ENCODE measurements around the gene GFOD1. TPM values are rescaled to one million over a fixed set of nuclear protein-coding genes. Genes with fewer than 3 reads are reported as not detected.

Gene GFOD1
- total and polyA plus RNA-seq, 2 of the 4 experiments (the other 2 are of a cell fraction): 1.8 to 3.4 TPM

DNA sequence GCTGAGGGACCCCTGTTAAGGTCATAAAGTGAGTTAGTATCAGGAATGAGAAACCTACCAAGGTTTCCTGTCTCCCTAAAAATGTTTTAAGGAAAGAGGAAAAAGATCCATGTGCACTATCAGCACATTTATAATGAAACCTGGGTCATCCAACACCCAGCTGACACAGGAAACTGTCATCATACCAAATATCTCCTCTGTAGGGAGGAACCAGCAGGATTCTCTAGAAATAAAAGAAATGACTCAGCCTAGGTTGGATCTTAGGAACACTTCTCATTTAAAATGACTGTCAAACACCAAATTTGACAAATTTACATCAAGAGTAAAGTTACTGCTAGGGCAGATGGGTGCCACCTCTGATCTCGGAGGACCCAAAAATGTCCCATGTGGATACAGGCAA is 21.7 kb downstream of the GFOD1 start:
- ATAC-seq (ENCODE audit: low read depth): no peak
- no peak overlapping the region for H3K27ac ChIP-seq (ENCODE audit: insufficient read depth, low read length)
- intact Hi-C loops (cut with micrococcal nuclease): no loop called here

More for the DNA sequence above, 21.7 kb downstream of the GFOD1 start:
- BruUV-seq (replicated peaks): no TSS peak
- Histone ChIP-seq H2AK9ac (replicated peaks; ENCODE audit: low read depth, low read length, poor library complexity) (no peak overlapping the region), H2AK5ac (ENCODE audit: low read depth, low read length) (no peak overlapping the region), H2BK15ac (ENCODE audit: low read depth, low read length) (no peak overlapping the region), H3K27me3 (ENCODE audit: control insufficient read depth, insufficient read depth, low read length) (no peaks in the 10 kb centered on the region), H3K4me1 (ENCODE audit: control insufficient read depth, insufficient read depth, low read length) (peaks cover 16% of the 10 kb centered on the region), H3K4me2 (ENCODE audit: low read depth, low read length) (no peak overlapping the region), H3K23ac (ENCODE audit: low read depth, low read length) (no peak overlapping the region), H4K91ac (ENCODE audit: insufficient read depth, low read depth, low read length) (no peak overlapping the region), H2BK120ac (ENCODE audit: low read depth, low read length) (no peak overlapping the region), H4K20me1 (ENCODE audit: insufficient read depth, low read length) (0 out of 2 replicates have a peak, but pooled peaks cover 4% of the 10 kb centered on the region), H3K4ac (ENCODE audit: low read depth, low read length) (no peak overlapping the region), H4K5ac (ENCODE audit: low read depth, low read length) (no peak overlapping the region), H2BK20ac (ENCODE audit: low read depth, low read length) (no peak overlapping the region), H3K9me1 (ENCODE audit: insufficient read depth, low read length) (peaks cover 21% of the 10 kb centered on the region), H3K9ac (ENCODE audit: low read depth, low read length) (no peak overlapping the region), H3K14ac (replicated peaks; ENCODE audit: low read depth, low read length) (no peak overlapping the region), H3K18ac (ENCODE audit: low read depth, low read length) (no peak overlapping the region), H3K4me3 (ENCODE audit: insufficient read depth, low read depth, low read length) (no peak overlapping the region), H3K9me3 (ENCODE audit: control insufficient read depth, insufficient read depth, low read length) (peaks cover 4% of the 10 kb centered on the region), H3K36me3 (ENCODE audit: control insufficient read depth, insufficient read depth, low read length) (no peaks in the 10 kb centered on the region), H3K79me1 (ENCODE audit: low read depth in 1 of 2, low read length in 2 of 2) (peaks cover 0 to 43% of the 10 kb centered on the region in 2 experiments; a peak in 1 of 4 replicates), H2AFZ (replicated peaks; ENCODE audit: low read length, poor library complexity) (no peak overlapping the region), H3K56ac (ENCODE audit: extremely low read depth, insufficient read depth, low read length) (no peak overlapping the region), H4K8ac (ENCODE audit: low read depth in 2 of 2, low read length in 2 of 2) (no peak overlapping the region), H2BK5ac (ENCODE audit: low read depth, low read length, poor library complexity, severe bottlenecking) (no peak overlapping the region)
- no peak for DNase-seq
- in situ Hi-C loops (cut with MboI; ENCODE audit: low sequenced_read_pairs): no loop called here
- WGBS, 2 experiments (ENCODE audit: extremely low coverage in 2 of 2, insufficient read length in 1 of 2): no CpG with 5 or more reads among the region's 1 CpG
- ChIA-PET CTCF (no interaction called here), POLR2A (ENCODE audit: unreplicated experiment) (no interaction called here)
- TF ChIP-seq RFX5 (IDR thresholded peaks at IDR 0.05; ENCODE audit: low read depth, low read length) (no peak), FOS (IDR thresholded peaks at IDR 0.05; ENCODE audit: low read depth, low read length) (no peak), NFE2L2 (IDR thresholded peaks at IDR 0.05; ENCODE audit: low read depth, low read length) (no peak), SMC3 (IDR thresholded peaks at IDR 0.05; ENCODE audit: low read depth, low read length) (no peak), RAD21 (IDR thresholded peaks at IDR 0.05; ENCODE audit: low read length) (no peak), POLR2A (IDR thresholded peaks at IDR 0.05; ENCODE audit: low read depth, low read length) (no peak)
- TF ChIP-seq, protein P1, sequence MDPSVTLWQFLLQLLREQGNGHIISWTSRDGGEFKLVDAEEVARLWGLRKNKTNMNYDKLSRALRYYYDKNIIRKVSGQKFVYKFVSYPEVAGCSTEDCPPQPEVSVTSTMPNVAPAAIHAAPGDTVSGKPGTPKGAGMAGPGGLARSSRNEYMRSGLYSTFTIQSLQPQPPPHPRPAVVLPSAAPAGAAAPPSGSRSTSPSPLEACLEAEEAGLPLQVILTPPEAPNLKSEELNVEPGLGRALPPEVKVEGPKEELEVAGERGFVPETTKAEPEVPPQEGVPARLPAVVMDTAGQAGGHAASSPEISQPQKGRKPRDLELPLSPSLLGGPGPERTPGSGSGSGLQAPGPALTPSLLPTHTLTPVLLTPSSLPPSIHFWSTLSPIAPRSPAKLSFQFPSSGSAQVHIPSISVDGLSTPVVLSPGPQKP (IDR thresholded peaks at IDR 0.05; ENCODE audit: borderline replicate concordance, low read depth, low read length): no peak
- dilution Hi-C loops (cut with HindIII; ENCODE audit: low sequenced_read_pairs, unreplicated experiment): no loop called here
